HL-60/S4 treated with retinoic acid at 250 ng/mL for 4 days and 3 days (cell line): ENCODE measurements around the gene ANKRD28.

Experiments used
- in situ Hi-C: fragments of 300-500 bp; cut with MboI; formaldehyde crosslinking; loops from 2 replicates; pipeline ENCODE4 v1.7.0; 2022; ENCODE audit warnings: low sequenced_read_pairs

The ANKRD28 gene

GRCh38 chr3:15645740-15646501, 151.9 kb downstream of the ANKRD28 start:
- in situ Hi-C loops = loop anchor here (25.0 kb wide), 2 partner anchors 166 to 541 kb away; no protein-coding TSS in a partner anchor

- in situ Hi-C loops = loop anchor here (25.0 kb wide), 2 partner anchors 167 to 542 kb away; no protein-coding TSS in a partner anchor
Measured at GRCh38 chr3:15645246-15645645, 152.5 kb downstream of the ANKRD28 start.

GRCh38 chr3:15638891-15639262, 158.9 kb downstream of the ANKRD28 start:
- in situ Hi-C loops = loop anchor here (25.0 kb wide), 2 partner anchors 173 to 548 kb away; no protein-coding TSS in a partner anchor

DNA sequence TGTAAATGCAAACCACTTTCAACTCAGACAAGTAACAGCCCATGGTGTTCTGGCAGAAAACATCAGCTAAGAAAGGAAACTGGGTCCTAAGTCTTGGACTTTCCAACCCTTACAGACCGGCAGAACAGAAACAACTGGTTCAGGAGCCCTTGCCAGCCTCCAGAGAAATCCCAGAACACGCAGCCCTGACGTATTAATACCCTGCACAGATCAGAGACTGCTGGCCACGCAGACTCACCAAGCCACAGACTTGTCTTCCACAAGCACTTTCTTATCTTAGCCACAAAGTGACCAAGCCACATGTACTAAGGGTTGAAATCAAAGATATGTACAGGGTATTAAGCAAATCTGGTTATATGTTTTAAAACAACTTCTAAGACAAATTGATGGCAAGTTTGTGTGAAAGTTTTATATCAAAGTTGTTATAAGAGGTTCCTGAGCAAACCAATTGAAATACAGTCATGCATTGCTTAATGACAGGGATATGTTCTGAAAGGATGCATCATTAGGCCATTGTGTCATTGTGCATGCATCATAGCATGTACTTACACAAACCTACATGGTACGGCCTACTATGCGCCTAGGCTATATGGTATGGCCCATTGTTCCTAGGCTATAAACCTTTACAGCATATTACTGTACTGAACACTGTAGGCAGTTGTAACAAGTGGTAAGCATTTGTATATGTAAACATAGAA, 159.4 kb downstream of the ANKRD28 start:
- in situ Hi-C loops = loop anchor here (25.0 kb wide), 2 partner anchors 174 to 549 kb away; no protein-coding TSS in a partner anchor

DNA sequence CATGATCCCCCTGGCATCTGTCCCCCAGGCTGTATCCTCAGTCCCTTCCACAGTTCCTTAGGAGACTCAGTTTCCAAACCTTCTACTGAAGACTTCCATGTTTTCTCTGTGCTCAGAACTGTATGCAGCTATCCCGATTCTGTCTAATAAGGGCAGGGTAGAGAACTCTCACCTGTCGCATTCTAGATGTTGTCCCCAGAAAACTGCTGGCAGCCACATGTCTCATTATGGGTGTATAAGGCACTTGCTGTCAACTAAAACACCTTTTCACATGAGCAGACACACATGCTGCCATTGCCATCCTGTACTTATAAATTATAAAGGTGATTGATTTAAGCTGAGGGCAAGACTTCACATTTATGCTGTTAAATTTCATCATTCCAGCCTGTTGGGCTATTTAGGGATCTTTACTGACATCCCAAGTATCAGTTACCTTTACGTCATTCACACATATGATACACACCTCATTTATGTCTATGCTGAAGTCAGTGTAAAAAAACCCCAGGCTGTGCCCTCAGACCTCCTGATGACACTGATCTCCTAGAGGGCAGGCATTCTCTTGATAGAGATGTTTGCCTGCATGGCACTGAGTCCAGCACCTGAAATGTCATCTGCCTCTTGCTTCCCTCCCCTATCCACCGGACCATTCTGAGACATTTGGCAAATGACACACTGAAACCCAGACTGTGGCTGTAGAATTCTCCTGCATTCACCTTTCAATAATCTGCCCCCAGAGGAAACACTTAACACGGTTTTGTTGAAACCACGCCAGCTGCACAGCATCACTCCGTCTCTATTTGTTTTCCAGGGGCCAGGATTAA, 160.4 kb downstream of the ANKRD28 start:
- in situ Hi-C loops = loop anchor here (25.0 kb wide), 2 partner anchors 175 to 550 kb away; no protein-coding TSS in a partner anchor

DNA sequence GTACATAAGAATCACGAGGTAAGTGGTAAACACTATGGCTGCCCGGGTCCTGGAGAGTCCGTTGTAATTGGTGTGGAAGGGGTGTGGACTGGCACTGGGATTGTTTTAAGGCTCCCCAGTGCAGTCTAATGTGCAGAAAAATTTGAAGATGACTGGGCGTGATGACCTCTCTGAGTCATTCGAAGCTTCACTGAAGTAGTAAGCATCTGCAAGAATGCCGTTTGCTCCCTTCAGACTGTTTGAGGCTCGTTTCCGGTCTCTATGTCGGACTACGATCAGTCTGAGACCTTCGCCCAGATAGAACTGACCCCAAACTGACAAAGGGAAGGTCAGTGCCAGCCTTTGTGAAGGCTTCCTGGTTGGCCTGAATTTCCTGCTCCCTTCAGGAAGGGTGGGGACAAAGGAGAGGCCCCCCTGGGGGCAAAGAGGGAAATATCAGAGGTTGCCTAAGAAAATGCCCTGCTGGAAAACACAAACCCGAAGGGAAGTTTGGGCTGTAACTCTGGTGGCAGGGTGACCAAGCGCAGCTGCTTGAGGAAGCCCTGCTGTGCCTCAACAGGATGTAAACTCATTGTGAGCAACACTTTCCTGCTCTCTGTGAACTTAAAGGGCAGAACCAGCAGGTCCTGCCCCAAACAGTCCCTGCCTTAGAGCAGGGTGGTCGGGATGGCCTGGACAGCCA, 161.6 kb downstream of the ANKRD28 start:
- in situ Hi-C loops = loop anchor here (25.0 kb wide), 2 partner anchors 176 to 551 kb away; no protein-coding TSS in a partner anchor

- in situ Hi-C loops = loop anchor here (25.0 kb wide), 2 partner anchors 177 to 552 kb away; no protein-coding TSS in a partner anchor
Measured at GRCh38 chr3:15635121-15635661, 162.6 kb downstream of the ANKRD28 start.

DNA sequence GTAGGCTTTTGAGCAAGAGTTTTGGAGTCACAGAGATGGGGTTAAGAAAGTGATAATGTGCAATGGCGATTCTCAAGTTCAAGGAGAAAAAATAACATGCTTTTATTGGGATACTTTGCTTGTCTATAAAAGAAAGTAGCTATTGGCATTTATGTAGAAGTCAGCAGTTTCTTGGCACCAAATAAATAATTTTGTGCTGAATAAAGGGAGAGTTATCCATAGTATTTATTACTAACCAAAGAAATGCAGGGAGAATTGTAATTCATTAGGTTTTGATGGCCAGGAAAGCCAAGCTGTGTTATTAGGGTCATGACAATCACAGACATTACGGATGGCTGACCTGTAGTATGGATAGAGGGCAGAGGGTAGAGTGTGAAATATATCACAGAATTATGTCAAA, 163.1 kb downstream of the ANKRD28 start:
- in situ Hi-C loops = loop anchor here (25.0 kb wide), 2 partner anchors 178 to 553 kb away; no protein-coding TSS in a partner anchor

GRCh38 chr3:15633766-15634598, 163.8 kb downstream of the ANKRD28 start:
- in situ Hi-C loops = loop anchor here (25.0 kb wide), 2 partner anchors 178 to 553 kb away; no protein-coding TSS in a partner anchor

GRCh38 chr3:15633159-15633558, 164.6 kb downstream of the ANKRD28 start:
- in situ Hi-C loops = loop anchor here (25.0 kb wide), 2 partner anchors 179 to 554 kb away; no protein-coding TSS in a partner anchor

GRCh38 chr3:15632212-15632580, 165.6 kb downstream of the ANKRD28 start:
- in situ Hi-C loops = loop anchor here (25.0 kb wide), 2 partner anchors 180 to 555 kb away; no protein-coding TSS in a partner anchor

DNA sequence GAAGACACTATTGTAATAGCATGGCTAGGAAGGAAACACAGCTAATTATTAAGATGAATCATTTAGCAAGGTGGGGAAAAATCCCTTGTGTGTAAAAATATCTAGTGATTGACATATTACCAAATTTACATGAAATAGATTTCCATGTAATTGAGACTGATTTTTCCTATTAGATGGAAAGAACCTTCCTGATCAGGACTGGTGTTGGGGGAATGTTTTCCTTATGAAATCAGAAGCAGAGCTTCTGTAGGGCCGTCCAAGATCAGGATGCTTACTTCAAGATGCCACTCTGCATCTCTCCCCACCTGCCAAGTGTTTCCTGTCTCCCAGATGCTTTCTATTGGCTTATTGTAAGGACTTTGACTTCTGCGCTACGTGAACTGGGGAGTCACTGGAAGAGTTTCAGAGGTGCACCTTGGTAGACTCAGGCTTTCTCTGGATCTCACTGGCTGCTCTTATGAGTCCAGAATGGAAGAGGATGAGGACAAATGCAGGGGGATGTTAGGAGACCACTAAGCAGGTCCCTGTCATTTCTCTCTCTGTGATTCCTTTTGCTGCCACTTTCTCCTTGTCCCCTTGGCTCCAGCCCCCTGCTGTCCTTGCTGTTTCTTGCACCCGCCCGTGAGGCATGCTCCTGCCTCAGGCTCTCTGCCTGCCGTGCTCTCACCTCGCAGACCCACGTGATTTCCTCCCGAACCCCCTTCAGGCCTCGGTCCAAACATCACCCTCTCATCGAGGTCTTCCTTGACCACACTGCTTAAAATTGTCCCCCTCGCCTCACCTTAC, 166.2 kb downstream of the ANKRD28 start:
- in situ Hi-C loops = loop anchor here (25.0 kb wide), 2 partner anchors 181 to 556 kb away; no protein-coding TSS in a partner anchor

DNA sequence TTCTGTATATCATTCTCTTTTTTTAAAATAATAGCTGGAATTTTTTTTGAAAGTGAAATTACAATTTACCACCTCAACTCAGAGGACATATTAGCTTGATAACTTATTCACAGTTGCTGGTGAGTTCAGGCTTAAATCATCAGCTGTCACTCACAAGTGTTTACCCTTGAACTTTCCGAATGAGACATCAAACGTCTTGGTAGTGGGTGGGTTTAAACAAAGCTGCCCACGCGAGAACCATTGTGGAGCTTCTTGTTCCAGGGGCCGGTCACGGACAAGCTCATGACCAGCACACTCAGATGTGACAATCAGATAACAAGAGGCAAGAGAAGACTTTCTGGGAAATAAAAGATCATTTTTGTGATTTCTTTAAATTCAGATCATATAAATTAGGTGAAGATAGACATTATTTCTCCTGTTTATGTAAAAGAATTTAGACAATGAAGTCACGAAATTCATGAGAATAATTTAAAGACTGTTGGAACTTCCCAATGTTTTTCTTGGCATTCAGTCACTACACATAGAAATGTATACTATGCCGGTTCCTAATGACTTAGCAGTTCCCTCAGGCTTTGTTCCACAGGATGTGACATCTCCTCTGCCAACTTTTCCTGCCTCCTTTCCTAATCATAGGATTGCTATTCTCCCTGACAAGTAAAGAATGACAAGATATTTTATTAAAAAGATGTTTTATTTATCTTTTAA, 167.0 kb downstream of the ANKRD28 start:
- in situ Hi-C loops = loop anchor here (25.0 kb wide), 2 partner anchors 182 to 557 kb away; no protein-coding TSS in a partner anchor

- in situ Hi-C loops = loop anchor here (25.0 kb wide), 2 partner anchors 182 to 557 kb away; no protein-coding TSS in a partner anchor
Measured at GRCh38 chr3:15629860-15630597, 167.8 kb downstream of the ANKRD28 start.

GRCh38 chr3:15628967-15629366, 168.8 kb downstream of the ANKRD28 start:
- in situ Hi-C loops = loop anchor here (25.0 kb wide), 2 partner anchors 183 to 558 kb away; no protein-coding TSS in a partner anchor
